Measurements from ENCODE around the gene OXT.

- TF ChIP-seq CTCF (IDR thresholded peaks at IDR 0.05) (no peak), POLR2A (IDR thresholded peaks at IDR 0.05) (no peak)
Observed at GRCh38 chr20:3119044-3119443, 47.6 kb downstream of the OXT start.

All from body of pancreas (tissue), 4 donors.